IMR-90 (cell line): Measurements from ENCODE around the gene LAMA5. TPM values are rescaled to one million over a fixed set of nuclear protein-coding genes. Genes with fewer than 3 reads are reported as not detected.

Experiments used
- ATAC-seq: fragments of 200-7000 bp; cut with Tn5 transposase; 2 replicates; pipeline ENCODE4 v1.9.1; 2020; ENCODE audit warnings: low read depth, mild to moderate bottlenecking, moderate library complexity
- BruUV-seq: library from RNA; stranded (reverse); fragments of 400-500 nt; replicated peaks from 2 replicates; lab custom pipeline; 2021; lab: Mats Ljungman, UMichigan
- CTCF ChIA-PET: fragments of 300-600 bp; formaldehyde crosslinking; extraction: SDS; loops from one replicate; lab custom pipeline; 2021; ENCODE audit warnings: antibody characterized with exemption; lab: Yijun Ruan, JAX
- POLR2A ChIA-PET: fragments of 300-600 bp; sonication (Branson Sonifier 250); formaldehyde crosslinking; loops from one replicate; lab custom pipeline; 2022; ENCODE audit warnings: antibody characterized with exemption; ENCODE audit not compliant: unreplicated experiment; lab: Charles Lee
- DNase-seq: peaks from one replicate; pipeline ENCODE4 v3.0.0; 2013
- H2AFZ ChIP-seq: replicated peaks from 2 replicates; pipeline ENCODE3; 2013; ENCODE audit warnings: low read length, mild to moderate bottlenecking; ENCODE audit not compliant: poor library complexity
- H2AK5ac ChIP-seq: 2 replicates; pipeline ENCODE4 v1.6.1; 2013; ENCODE audit warnings: low read depth, low read length, inconsistent platforms
- H2AK9ac ChIP-seq: replicated peaks from 2 replicates; pipeline ENCODE3; 2013; ENCODE audit warnings: mild to moderate bottlenecking, low read depth, low read length, moderate library complexity; ENCODE audit not compliant: poor library complexity
- H2BK120ac ChIP-seq: 2 replicates; pipeline ENCODE4 v1.6.1; 2013; ENCODE audit warnings: low read depth, low read length, inconsistent platforms
- H2BK15ac ChIP-seq: 3 replicates; pipeline ENCODE4 v1.6.1; 2013; ENCODE audit warnings: low read depth, low read length, inconsistent platforms
- H2BK20ac ChIP-seq: 2 replicates; pipeline ENCODE4 v1.6.1; 2013; ENCODE audit warnings: low read depth, mild to moderate bottlenecking, inconsistent platforms, low read length, moderate library complexity
- H2BK5ac ChIP-seq: 2 replicates; pipeline ENCODE4 v1.6.1; 2013; ENCODE audit warnings: mild to moderate bottlenecking, low read depth, low read length, inconsistent platforms; ENCODE audit not compliant: poor library complexity, severe bottlenecking
- H3K14ac ChIP-seq: replicated peaks from 2 replicates; pipeline ENCODE4 v1.6.1; 2013; ENCODE audit warnings: low read depth, low read length, inconsistent platforms
- H3K18ac ChIP-seq: 2 replicates; pipeline ENCODE4 v1.6.1; 2013; ENCODE audit warnings: low read depth, low read length, control low read depth
- H3K23ac ChIP-seq: 2 replicates; pipeline ENCODE4 v1.6.1; 2013; ENCODE audit warnings: low read depth, low read length, inconsistent platforms
- H3K27ac ChIP-seq: 2 replicates; pipeline ENCODE4 v1.5.1; 2013; ENCODE audit warnings: mild to moderate bottlenecking, control low read depth, low read length; ENCODE audit not compliant: insufficient read depth
- H3K27me3 ChIP-seq: 2 replicates; pipeline ENCODE4 v1.6.1; 2013; ENCODE audit warnings: low read length; ENCODE audit not compliant: control insufficient read depth, insufficient read depth
- H3K36me3 ChIP-seq: 2 replicates; pipeline ENCODE4 v1.6.1; 2013; ENCODE audit warnings: low read length, mixed read lengths; ENCODE audit not compliant: control insufficient read depth, insufficient read depth
- H3K4ac ChIP-seq: 2 replicates; pipeline ENCODE4 v1.6.1; 2013; ENCODE audit warnings: low read depth, low read length, inconsistent platforms
- H3K4me1 ChIP-seq: 2 replicates; pipeline ENCODE4 v1.6.1; 2013; ENCODE audit warnings: low read length, mixed read lengths; ENCODE audit not compliant: control insufficient read depth, insufficient read depth
- H3K4me2 ChIP-seq: 2 replicates; pipeline ENCODE4 v1.6.1; 2013; ENCODE audit warnings: low read depth, mild to moderate bottlenecking, control low read depth, low read length, moderate library complexity
- H3K4me3 ChIP-seq: 2 replicates; pipeline ENCODE4 v1.5.1; 2013; ENCODE audit warnings: low read depth, mild to moderate bottlenecking, control low read depth, low read length, moderate library complexity; ENCODE audit not compliant: insufficient read depth
- H3K56ac ChIP-seq: 2 replicates; pipeline ENCODE4 v1.6.1; 2013; ENCODE audit warnings: low read length, inconsistent platforms; ENCODE audit not compliant: insufficient read depth; ENCODE audit errors: extremely low read depth
- H3K79me1 ChIP-seq, 2 experiments: 2 replicates each; pipeline ENCODE4 v1.6.1; 2013; ENCODE audit warnings: low read length in 2 of 2, inconsistent platforms in 1 of 2, low read depth in 1 of 2
- H3K9ac ChIP-seq: 2 replicates; pipeline ENCODE4 v1.6.1; 2013; ENCODE audit warnings: low read depth, low read length, control low read depth
- H3K9me1 ChIP-seq: 2 replicates; pipeline ENCODE4 v1.6.1; 2013; ENCODE audit warnings: low read length, inconsistent platforms; ENCODE audit not compliant: insufficient read depth
- H3K9me3 ChIP-seq: 2 replicates; pipeline ENCODE4 v1.6.1; 2013; ENCODE audit warnings: low read length; ENCODE audit not compliant: control insufficient read depth, insufficient read depth
- H4K20me1 ChIP-seq: 2 replicates; pipeline ENCODE4 v1.6.1; 2013; ENCODE audit warnings: low read length, inconsistent platforms; ENCODE audit not compliant: insufficient read depth
- H4K5ac ChIP-seq: 2 replicates; pipeline ENCODE4 v1.6.1; 2013; ENCODE audit warnings: mild to moderate bottlenecking, low read depth, low read length, control low read depth
- H4K8ac ChIP-seq, 2 experiments: 2 replicates each; pipeline ENCODE4 v1.6.1; 2013; ENCODE audit warnings: low read depth in 2 of 2, low read length in 2 of 2, control low read depth in 1 of 2, inconsistent platforms in 1 of 2
- H4K91ac ChIP-seq: 2 replicates; pipeline ENCODE4 v1.6.1; 2013; ENCODE audit warnings: low read depth, low read length, inconsistent platforms; ENCODE audit not compliant: insufficient read depth
- CEBPB ChIP-seq: IDR thresholded peaks from 2 replicates; pipeline ENCODE4 v1.6.1; 2012; ENCODE audit warnings: low read depth, low read length, improper control_type of control experiment
- CTCF ChIP-seq: conservative IDR thresholded peaks from 2 replicates; pipeline ENCODE4 v1.5.1; 2012; ENCODE audit warnings: mild to moderate bottlenecking, low read depth, low read length, improper control_type of control experiment
- FOS ChIP-seq: fragments of 150-350 bp; IDR thresholded peaks from 2 replicates; pipeline ENCODE4 v1.6.1; 2016; ENCODE audit warnings: low read depth, low read length
- MAFK ChIP-seq: IDR thresholded peaks from 2 replicates; pipeline ENCODE4 v1.6.1; 2012; ENCODE audit warnings: low read depth, low read length, improper control_type of control experiment
- MAZ ChIP-seq: IDR thresholded peaks from 2 replicates; pipeline ENCODE4 v1.6.1; 2012; ENCODE audit warnings: low read depth, mild to moderate bottlenecking, low read length, improper control_type of control experiment, moderate library complexity, borderline replicate concordance
- MXI1 ChIP-seq: IDR thresholded peaks from 2 replicates; pipeline ENCODE4 v1.6.1; 2012; ENCODE audit warnings: low read depth, mild to moderate bottlenecking, low read length, moderate library complexity, borderline replicate concordance
- POLR2A ChIP-seq: IDR thresholded peaks from 2 replicates; pipeline ENCODE4 v1.6.1; 2012; ENCODE audit warnings: mild to moderate bottlenecking, low read depth, low read length
- RAD21 ChIP-seq: IDR thresholded peaks from 2 replicates; pipeline ENCODE4 v1.6.1; 2012; ENCODE audit warnings: low read length, improper control_type of control experiment
- RCOR1 ChIP-seq: IDR thresholded peaks from 2 replicates; pipeline ENCODE4 v1.6.1; 2012; ENCODE audit warnings: mild to moderate bottlenecking, low read length, improper control_type of control experiment; ENCODE audit not compliant: insufficient replicate concordance
- RFX5 ChIP-seq: IDR thresholded peaks from 2 replicates; pipeline ENCODE4 v1.8.0; 2012; ENCODE audit warnings: low read depth, mild to moderate bottlenecking, low read length, moderate library complexity
- USF2 ChIP-seq: fragments of 150-350 bp; IDR thresholded peaks from 2 replicates; pipeline ENCODE4 v1.6.1; 2017; ENCODE audit warnings: mild to moderate bottlenecking, antibody characterized with exemption, low read length, low read depth
- WGBS, 2 experiments: methylation state at CpG; one replicate each; pipeline versions ENCODE4 v1.1.5 to v1.1.7; 2013; ENCODE audit warnings: missing lambda C conversion rate in 2 of 2; ENCODE audit not compliant: insufficient read length in 1 of 2; ENCODE audit errors: extremely low coverage in 2 of 2; 5-methylcytosine and 5-hydroxymethylcytosine counted together
- dilution Hi-C: fragments of 300-500 bp; cut with HindIII; formaldehyde crosslinking; loops from one replicate; pipeline ENCODE4 v1.14.3; 2018; ENCODE audit warnings: low sequenced_read_pairs; ENCODE audit not compliant: unreplicated experiment
- in situ Hi-C: fragments of 300-500 bp; cut with MboI; formaldehyde crosslinking; loops from 3 replicates; pipeline ENCODE4 v1.14.3; 2019; ENCODE audit warnings: low sequenced_read_pairs, inconsistent platforms, mixed read lengths
- intact Hi-C: fragments of 100-400 bp; cut with micrococcal nuclease; formaldehyde crosslinking; loops from 2 replicates; pipeline ENCODE4 v1.10.0; 2022
- polyA plus RNA-seq, 3 experiments: library from polyadenylated mRNA; depleted of rRNA; stranded (reverse); fragments of >200 nt; gene quantifications; 2 replicates each; pipeline ENCODE4 v1.2.3, GENCODE V29; 2012; ENCODE audit warnings: low replicate concordance in 1 of 3
- total RNA-seq: library from RNA; depleted of rRNA; stranded (reverse); fragments of >200 nt; gene quantifications from 2 replicates; pipeline ENCODE4 v1.2.3, GENCODE V29; 2012

Gene LAMA5
- total and polyA plus RNA-seq, 2 of the 4 experiments (the other 2 are of a cell fraction) = 0.90 to 7.3 TPM

GRCh38 chr20:62297449-62298227, 69.5 kb downstream of the LAMA5 start:
- no peak overlapping the region for H4K91ac ChIP-seq
- DNase-seq (no peak), ATAC-seq (no peak)
- no peaks in the 10 kb centered on the region for H4K20me1 ChIP-seq
- no peak overlapping the region for H4K8ac ChIP-seq
- H2BK120ac ChIP-seq = no peak overlapping the region
- peaks cover 0 to 3% of the 10 kb centered on the region in 2 experiments; a peak in 2 of 4 replicates for H3K79me1 ChIP-seq
- H3K23ac ChIP-seq = no peak overlapping the region
- H2AK9ac ChIP-seq = no peak overlapping the region
- ChIA-PET CTCF (no interaction called here), POLR2A (no interaction called here)
- no peak overlapping the region for H3K4ac ChIP-seq
- TF ChIP-seq RFX5 (no peak), RCOR1 (no peak), MAZ (no peak), RAD21 (no peak), MAFK (no peak), POLR2A (no peak), MXI1 (no peak), FOS (no peak), CTCF (no peak), USF2 (no peak), CEBPB (no peak)
- no peak overlapping the region for H3K4me2 ChIP-seq
- H2AK5ac ChIP-seq = no peak overlapping the region
- intact Hi-C loops (no loop called here), dilution Hi-C loops (loop anchor here (25.0 kb wide), 1 partner anchor 90 kb away; the partner anchor contains the start of gene RPS21), in situ Hi-C loops (loop anchor here (25.0 kb wide), 1 partner anchor 315 kb away; no protein-coding TSS in a partner anchor)
- H2BK15ac ChIP-seq = no peak overlapping the region
- H2AFZ ChIP-seq = no peak overlapping the region
- H3K9me3 ChIP-seq = no peaks in the 10 kb centered on the region
- no peak overlapping the region for H3K18ac ChIP-seq
- no peak overlapping the region for H2BK5ac ChIP-seq
- H3K27ac ChIP-seq = no peak overlapping the region
- no TSS peak for BruUV-seq
- no peaks in the 10 kb centered on the region for H3K27me3 ChIP-seq
- H3K4me3 ChIP-seq = no peak overlapping the region
- H3K9me1 ChIP-seq = 0 out of 2 replicates have a peak, but pooled peaks cover 3% of the 10 kb centered on the region
- H3K14ac ChIP-seq = no peak overlapping the region
- no peaks in the 10 kb centered on the region for H3K4me1 ChIP-seq
- H3K9ac ChIP-seq = no peak overlapping the region
- whole genome bisulfite sequencing, 2 experiments = 85% methylated on average over 14 of the region's 29 CpGs; no CpG with 5 or more reads in 1 of the 2 experiments
- no peak overlapping the region for H3K56ac ChIP-seq
- peaks cover 25% of the 10 kb centered on the region for H3K36me3 ChIP-seq
- H4K5ac ChIP-seq = no peak overlapping the region
- no peak overlapping the region for H2BK20ac ChIP-seq
